Psoas muscle (tissue), 8 donors: Measurements from ENCODE around the gene CELF2. TPM values are rescaled to one million over a fixed set of nuclear protein-coding genes. Genes with fewer than 3 reads are reported as not detected.

ENCODE experiments used
- ATAC-seq, 4 donors: fragments of 200-7000 bp; cut with Tn5 transposase; one replicate each; pipeline ENCODE4 v1.9.1; 2020; ENCODE audit warnings: moderate library complexity in 3 of 4, mild to moderate bottlenecking in 2 of 4
- DNase-seq, 2 donors: peaks; one replicate each; pipeline ENCODE4 v3.0.0-alpha.2; 2020
- H3K27ac ChIP-seq: fragments of 200-600 bp; one replicate; pipeline ENCODE4 v1.8.0; 2022
- H3K27me3 ChIP-seq, 3 donors: fragments of 200-600 bp in 1 of 3; one replicate each; pipeline versions ENCODE4 v1.6.1 to v1.8.0; 2013 to 2022; ENCODE audit warnings: low read length in 2 of 3, mild to moderate bottlenecking in 2 of 3, moderate library complexity in 1 of 3; ENCODE audit not compliant: insufficient read depth in 3 of 3
- H3K36me3 ChIP-seq, 2 donors: fragments of 200-600 bp in 1 of 2; one replicate each; pipeline versions ENCODE4 v1.6.1 to v1.8.0; 2013 to 2022; ENCODE audit warnings: low read depth in 1 of 2, mild to moderate bottlenecking in 1 of 2, moderate library complexity in 1 of 2; ENCODE audit not compliant: insufficient read depth in 1 of 2
- H3K4me1 ChIP-seq: fragments of 200-600 bp; one replicate; pipeline ENCODE4 v1.8.0; 2022
- H3K4me3 ChIP-seq: fragments of 200-600 bp; one replicate; pipeline ENCODE4 v1.8.0; 2022; ENCODE audit warnings: mild to moderate bottlenecking
- H3K9me3 ChIP-seq: fragments of 200-600 bp; one replicate; pipeline ENCODE4 v1.8.0; 2022
- CTCF ChIP-seq: fragments of 200-600 bp; IDR thresholded peaks from one replicate; pipeline ENCODE4 v1.8.0; 2022; ENCODE audit warnings: antibody characterized with exemption
- WGBS, 3 donors: extraction: QIAGEN DNeasy Blood & Tissue Kit; methylation state at CpG; one replicate each; pipeline versions ENCODE4 v1.1.6 to v1.1.7; 2013; 5-methylcytosine and 5-hydroxymethylcytosine counted together
- intact Hi-C, 2 donors: fragments of 100-400 bp; cut with DNase I; formaldehyde crosslinking; loops; one replicate each; pipeline versions ENCODE4 v1.11.0 to v1.14.2; 2022
- polyA plus RNA-seq, 3 donors: library from polyadenylated mRNA; stranded (reverse); fragments of 200-250 nt; gene quantifications; one replicate each; pipeline ENCODE4 v1.2.3, GENCODE V29; 2013
- total RNA-seq, 4 donors: library from RNA; stranded (reverse); fragmentation: NEBNext Ultra II Directional in 2 of 4; extraction: Animal tissue kit (Norgen Biotek cat#: 25700) in 2 of 4; gene quantifications; one replicate each; pipeline versions ENCODE4 v1.2.1 to v1.2.4, GENCODE V29; 2021 to 2023
- donor health status: healthy with polysubstance abuse.
- donor health status: DM: no; HTN: no; CAD: no; lungs with moderate emphysema.
- donor health status: Bipolar disorder and iron deficiency.
- donor health status: healthy.
- donor health status: DM: yes; HTN: yes; CAD: no.
- donor health status: DM: no; HTN: no; CAD: no.
- donor health status: DM: no; HTN: no; CAD: no.
- donor health status: DM: yes; HTN: yes; CAD: no.

Gene CELF2
- total and polyA plus RNA-seq, 7 donors = 9.8 to 47.8 (median 29.0) TPM

GRCh38 chr10:10987111-10987510, 30.6 kb upstream of the CELF2 start:
- intact Hi-C loops = no loop called here

GRCh38 chr10:10989669-10990068, 28.0 kb upstream of the CELF2 start:
- TF ChIP-seq CTCF = no peak
- DNase-seq (no peak), ATAC-seq (no peak)
- intact Hi-C loops = no loop called here
- no peak overlapping the region for H3K27ac ChIP-seq
- no peaks in the 10 kb centered on the region for H3K36me3 ChIP-seq
- no peaks in the 10 kb centered on the region for H3K9me3 ChIP-seq
- no peaks in the 10 kb centered on the region for H3K4me1 ChIP-seq
- H3K27me3 ChIP-seq = no peaks in the 10 kb centered on the region
- no peak overlapping the region for H3K4me3 ChIP-seq

More at GRCh38 chr10:10987111-10987510, 30.6 kb upstream of the CELF2 start:
- Histone ChIP-seq H3K36me3 (no peaks in the 10 kb centered on the region), H3K9me3 (no peaks in the 10 kb centered on the region), H3K4me3 (no peak overlapping the region), H3K4me1 (no peaks in the 10 kb centered on the region), H3K27me3 (no peaks in the 10 kb centered on the region), H3K27ac (no peak overlapping the region)
- TF ChIP-seq CTCF = no peak
- no peak for DNase-seq
- WGBS, 3 donors = 94 to 95% (median 95%) methylated on average over 6 of the region's 6 CpGs
- ATAC-seq = no peak

GRCh38 chr10:10991144-10991543, 26.5 kb upstream of the CELF2 start:
- no peaks in the 10 kb centered on the region for H3K36me3 ChIP-seq
- H3K27ac ChIP-seq = no peak overlapping the region
- H3K9me3 ChIP-seq = no peaks in the 10 kb centered on the region
- intact Hi-C loops = no loop called here
- H3K27me3 ChIP-seq = no peaks in the 10 kb centered on the region
- H3K4me3 ChIP-seq = no peak overlapping the region
- no peaks in the 10 kb centered on the region for H3K4me1 ChIP-seq
- TF ChIP-seq CTCF = no peak
- WGBS, 3 donors = 87 to 96% (median 95%) methylated on average over 2 of the region's 2 CpGs
- no peak for ATAC-seq
- DNase-seq = no peak

GRCh38 chr10:10992072-10992471, 25.6 kb upstream of the CELF2 start:
- H3K4me3 ChIP-seq = no peak overlapping the region
- H3K9me3 ChIP-seq = no peaks in the 10 kb centered on the region
- WGBS, 3 donors = 89 to 93% (median 93%) methylated on average over 2 of the region's 2 CpGs
- intact Hi-C loops = no loop called here
- H3K27ac ChIP-seq = no peak overlapping the region
- ATAC-seq = peak in 1 of 4 donors; percentile 35
- DNase-seq = no peak
- no peaks in the 10 kb centered on the region for H3K4me1 ChIP-seq
- no peaks in the 10 kb centered on the region for H3K36me3 ChIP-seq
- H3K27me3 ChIP-seq = no peaks in the 10 kb centered on the region
- no peak for TF ChIP-seq CTCF

GRCh38 chr10:10992961-10993714, 24.5 kb upstream of the CELF2 start:
- no peak for DNase-seq
- Histone ChIP-seq H3K4me3 (no peak overlapping the region), H3K27me3 (no peaks in the 10 kb centered on the region), H3K9me3 (no peaks in the 10 kb centered on the region), H3K4me1 (no peaks in the 10 kb centered on the region), H3K27ac (no peak overlapping the region), H3K36me3 (no peaks in the 10 kb centered on the region)
- intact Hi-C loops = no loop called here
- TF ChIP-seq CTCF = no peak
- ATAC-seq = peak in 1 of 4 donors; percentile 26
- WGBS, 3 donors = 83 to 91% (median 85%) methylated on average over 3 of the region's 3 CpGs
